Astrocyte (in vitro differentiated cells and primary cell): ENCODE measurements around the gene OS9.

Experiments used
- CTCF ChIP-seq: IDR thresholded peaks from 2 replicates; pipeline ENCODE4 v1.5.1; 2011; ENCODE audit warnings: low read depth, mild to moderate bottlenecking, inconsistent platforms, low read length, moderate library complexity; ENCODE audit not compliant: insufficient read depth
- EZH2 ChIP-seq: IDR thresholded peaks from 2 replicates; pipeline ENCODE4 v1.6.1; 2012; ENCODE audit warnings: mild to moderate bottlenecking, low read length, inconsistent platforms; ENCODE audit not compliant: insufficient read depth

GRCh38 chr12:57717131-57717530, 23.2 kb downstream of the OS9 start:
- no peak for TF ChIP-seq CTCF
- no peak for TF ChIP-seq EZH2
